Chondrocyte (in vitro differentiated cells): Measurements from ENCODE around the gene PLAAT3. TPM values are rescaled to one million over a fixed set of nuclear protein-coding genes. Genes with fewer than 3 reads are reported as not detected.

Source experiments
- DNase-seq: peaks from one replicate; pipeline ENCODE4 v3.0.0; 2021; ENCODE audit warnings: mixed read lengths, low spot score
- H3K27ac Mint-ChIP-seq: one replicate; pipeline ENCODE4 v1.8.0; 2021; ENCODE audit warnings: mild to moderate bottlenecking, moderate library complexity, mixed read lengths; ENCODE audit not compliant: unreplicated experiment
- H3K27me3 Mint-ChIP-seq: 2 replicates; pipeline ENCODE4 v1.8.0; 2021; ENCODE audit warnings: low read depth, mixed read lengths
- H3K36me3 Mint-ChIP-seq: 2 replicates; pipeline ENCODE4 v1.8.0; 2021; ENCODE audit warnings: low read depth, mixed read lengths
- H3K4me1 Mint-ChIP-seq: 2 replicates; pipeline ENCODE4 v1.8.0; 2021; ENCODE audit warnings: low read depth, mild to moderate bottlenecking, mixed read lengths
- H3K4me3 Mint-ChIP-seq: one replicate; pipeline ENCODE4 v1.8.0; 2021; ENCODE audit warnings: mild to moderate bottlenecking, moderate library complexity, mixed read lengths; ENCODE audit not compliant: unreplicated experiment
- H3K9me3 Mint-ChIP-seq: 2 replicates; pipeline ENCODE4 v1.8.0; 2021; ENCODE audit warnings: low read depth, mixed read lengths
- CTCF ChIP-seq: fragments of 200-600 bp; sonication (generic); IDR thresholded peaks from 2 replicates; pipeline ENCODE4 v1.5.0; 2021; ENCODE audit warnings: antibody characterized with exemption, mild to moderate bottlenecking, moderate library complexity
- total RNA-seq: library from RNA; stranded (reverse); gene quantifications from 3 replicates; pipeline ENCODE4 v1.2.1, GENCODE V29; 2021

Gene PLAAT3
- total RNA-seq, 1 donor from 2014 or later = 21.2 TPM

GRCh38 chr11:63537293-63538101 is 76.7 kb downstream of the PLAAT3 start:
- TF ChIP-seq CTCF = no peak
- Mint-ChIP-seq H3K27ac (peak overlapping the region; percentile 79), H3K36me3 (no peaks in the 10 kb centered on the region), H3K27me3 (peaks cover 23% of the 10 kb centered on the region), H3K4me1 (peaks cover 14% of the 10 kb centered on the region), H3K9me3 (no peaks in the 10 kb centered on the region), H3K4me3 (peak overlapping the region; percentile 28)
- DNase-seq = no peak

- peaks cover 14% of the 10 kb centered on the region for H3K4me1 Mint-ChIP-seq
- no peaks in the 10 kb centered on the region for H3K9me3 Mint-ChIP-seq
- no peak for DNase-seq
- peak within 1 kb of the TSS; percentile 28 for H3K4me3 Mint-ChIP-seq
- H3K27me3 Mint-ChIP-seq = peaks cover 26% of the 10 kb centered on the region
- peak within 1 kb of the TSS; percentile 79 for H3K27ac Mint-ChIP-seq
- no peaks in the 10 kb centered on the region for H3K36me3 Mint-ChIP-seq
- peak; percentile 22 for TF ChIP-seq CTCF
Measured at GRCh38 chr11:63536669-63537292, 77.5 kb downstream of the PLAAT3 start, which contains the start of gene PLAAT4. PLAAT4 (plus strand) TSS chr11:63536808; CDS start chr11:63536869, 61 bp downstream.

- H3K27me3 Mint-ChIP-seq = peaks cover 26% of the 10 kb centered on the region
- H3K9me3 Mint-ChIP-seq = no peaks in the 10 kb centered on the region
Measured at GRCh38 chr11:63535734-63536133, 78.5 kb downstream of the PLAAT3 start.

GRCh38 chr11:63534895-63535461 is 79.3 kb downstream of the PLAAT3 start:
- TF ChIP-seq CTCF = no peak
- Mint-ChIP-seq H3K4me3 (no peak overlapping the region), H3K4me1 (peaks cover 16% of the 10 kb centered on the region), H3K27ac (no peak overlapping the region), H3K27me3 (peaks cover 25% of the 10 kb centered on the region), H3K36me3 (no peaks in the 10 kb centered on the region), H3K9me3 (no peaks in the 10 kb centered on the region)
- no peak for DNase-seq

More at GRCh38 chr11:63535734-63536133, 78.5 kb downstream of the PLAAT3 start:
- TF ChIP-seq CTCF = no peak
- DNase-seq = no peak
- H3K4me3 Mint-ChIP-seq = no peak overlapping the region
- H3K36me3 Mint-ChIP-seq = no peaks in the 10 kb centered on the region
- peaks cover 16% of the 10 kb centered on the region for H3K4me1 Mint-ChIP-seq
- H3K27ac Mint-ChIP-seq = no peak overlapping the region

- Mint-ChIP-seq H3K9me3 (no peaks in the 10 kb centered on the region), H3K36me3 (no peaks in the 10 kb centered on the region), H3K27ac (no peak overlapping the region), H3K4me3 (no peak overlapping the region), H3K27me3 (peaks cover 31% of the 10 kb centered on the region), H3K4me1 (peaks cover 16% of the 10 kb centered on the region)
- no peak for TF ChIP-seq CTCF
- DNase-seq = no peak
Measured at GRCh38 chr11:63534076-63534475, 80.2 kb downstream of the PLAAT3 start.
